A673 (cell line): Measurements from ENCODE around the gene OXNAD1.

ENCODE experiments used
- CTCF ChIP-seq: fragments of 300-800, 200-600 bp; sonication (generic); conservative IDR thresholded peaks from 2 replicates; pipeline ENCODE4 v1.5.1; 2017; ENCODE audit warnings: low read depth, mild to moderate bottlenecking, antibody characterized with exemption, low read length, moderate library complexity, mixed read lengths
- EZH2 ChIP-seq: fragments of 200-600 bp; sonication (generic); IDR thresholded peaks from 2 replicates; pipeline ENCODE4 v1.6.1; 2017; ENCODE audit warnings: borderline replicate concordance, low read depth, mild to moderate bottlenecking, mixed read lengths, antibody characterized with exemption, low read length; ENCODE audit not compliant: poor library complexity, severe bottlenecking

- TF ChIP-seq CTCF (no peak), EZH2 (no peak)
Observed at GRCh38 chr3:16315623-16316022, 50.6 kb downstream of the OXNAD1 start.
